Stimulated activated CD4-positive, alpha-beta T cell treated with anti-CD3 and anti-CD28 coated beads, Interleukin-1b, Interleukin-23, amount 100 ng/mL, for 48 hours (primary cell): ENCODE data around the gene SLC9B2.
"Not testable (repeated sequence)": the region's sequence is repeated elsewhere in the genome, so short reads cannot be mapped to it uniquely, and the experiment has no call there.

Experiments
- DNase-seq: peaks from one replicate; pipeline ENCODE4 v3.0.0-alpha.2; 2020

The SLC9B2 gene

DNA sequence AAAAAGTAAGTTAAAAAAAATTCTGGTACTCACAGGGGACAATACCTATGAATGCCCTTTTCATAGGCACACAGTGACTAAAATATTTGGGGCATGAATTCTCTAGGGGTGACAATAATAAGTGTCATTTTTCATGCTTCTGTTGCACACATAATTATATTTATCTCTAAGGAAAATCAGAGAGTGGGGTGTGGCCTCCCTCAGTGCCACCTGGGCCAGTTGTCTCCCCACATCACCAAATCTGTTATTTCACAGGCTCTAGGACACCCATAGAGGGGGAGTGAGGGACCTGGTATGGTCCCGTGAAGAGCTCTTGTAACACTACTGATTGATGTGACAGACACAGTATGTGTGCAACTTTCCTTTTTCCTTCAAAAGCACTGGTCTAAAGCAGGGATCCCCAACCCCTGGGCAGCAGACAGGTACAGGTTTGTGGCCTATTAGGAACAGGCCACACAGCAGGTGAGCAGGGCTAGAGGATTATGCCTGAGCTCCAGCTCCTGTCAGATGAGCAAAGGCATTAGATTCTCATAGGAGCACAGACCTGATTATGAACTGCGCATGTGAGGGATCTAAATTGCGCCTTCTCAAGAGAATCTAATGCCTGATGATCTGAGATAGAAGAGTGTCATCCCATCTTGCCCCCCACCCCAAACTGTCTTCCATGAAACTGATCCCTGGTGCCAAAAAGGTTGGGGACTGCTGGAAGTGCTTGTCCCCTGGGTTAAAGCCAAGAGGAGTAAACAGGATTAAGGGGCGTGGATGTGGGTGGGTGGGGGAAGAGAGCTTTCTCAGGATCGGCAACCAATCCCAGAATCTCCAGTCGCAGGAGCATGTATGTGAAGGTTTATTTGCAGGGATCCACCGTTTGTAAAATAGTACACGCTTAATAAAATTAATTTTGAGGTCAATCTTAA, 57.9 kb downstream of the SLC9B2 start:
- no peak for DNase-seq

DNA sequence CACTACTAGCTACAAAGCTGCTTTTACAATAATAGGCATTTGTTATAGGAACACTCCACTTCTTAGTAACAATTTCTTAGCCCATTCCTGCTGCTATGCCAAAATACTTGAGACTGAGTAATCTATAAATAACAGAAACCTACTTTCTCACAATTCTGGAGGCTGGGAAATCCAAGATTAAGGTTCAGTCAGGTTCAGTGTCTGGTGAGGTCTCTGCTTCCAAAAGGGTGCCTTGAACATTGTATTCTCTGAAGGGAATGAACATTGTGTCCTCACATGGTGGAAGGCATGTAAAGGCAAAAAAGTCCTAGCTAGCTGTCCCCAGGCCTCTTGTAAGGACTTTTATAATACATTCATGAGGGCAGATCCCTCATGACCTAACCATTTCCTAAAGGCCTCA, 64.0 kb downstream of the SLC9B2 start:
- DNase-seq: no peak

DNA sequence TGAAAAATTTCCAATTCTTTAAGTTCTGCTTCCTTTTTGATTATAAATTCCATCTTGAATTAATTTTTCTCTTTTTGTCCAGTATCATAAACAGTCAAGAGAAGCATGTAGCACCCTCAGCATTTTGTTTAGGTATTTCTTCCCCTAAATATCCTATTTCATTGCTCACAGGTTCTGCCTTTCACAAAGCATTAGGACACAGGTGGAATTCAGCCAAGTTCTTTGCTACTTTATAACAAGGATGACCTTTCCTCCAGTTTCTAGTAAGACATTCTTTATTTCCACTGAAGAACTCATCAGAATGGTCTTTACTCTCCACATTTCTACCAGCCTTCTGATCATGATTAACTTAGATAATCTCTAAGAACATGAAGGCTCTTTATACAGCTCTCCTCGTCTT, 64.5 kb downstream of the SLC9B2 start:
- DNase-seq: no peak

DNA sequence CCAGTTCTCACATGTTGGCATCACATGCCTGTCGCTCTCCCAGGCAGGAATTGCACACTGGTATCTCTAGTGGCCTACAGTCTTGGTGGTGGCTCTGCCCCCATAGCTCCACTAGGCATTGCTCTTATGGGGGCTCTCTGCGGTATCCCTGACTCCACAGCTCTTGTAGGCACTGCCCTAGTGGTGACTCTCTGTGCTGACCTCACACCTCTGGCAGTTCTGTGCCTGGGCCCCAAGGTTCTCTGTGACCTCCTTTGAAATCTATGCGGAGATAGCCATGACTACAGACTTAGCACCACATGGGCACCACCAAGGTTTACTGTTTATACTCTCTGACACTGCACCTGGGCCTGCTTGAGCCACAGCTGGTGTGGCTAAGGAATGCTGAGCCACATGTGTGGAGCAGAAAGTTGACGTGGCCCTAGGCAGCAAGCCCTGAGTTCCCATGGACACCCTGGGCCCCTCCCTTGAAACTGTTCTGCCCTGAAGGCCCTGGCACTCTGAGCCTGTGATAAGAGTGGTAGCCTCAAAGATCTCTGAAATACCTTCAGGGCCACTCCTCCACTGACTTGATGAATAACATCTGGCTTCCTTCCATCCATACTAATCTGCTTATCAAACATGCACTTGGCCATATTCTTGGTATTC, 65.1 kb downstream of the SLC9B2 start:
- no peak for DNase-seq

DNA sequence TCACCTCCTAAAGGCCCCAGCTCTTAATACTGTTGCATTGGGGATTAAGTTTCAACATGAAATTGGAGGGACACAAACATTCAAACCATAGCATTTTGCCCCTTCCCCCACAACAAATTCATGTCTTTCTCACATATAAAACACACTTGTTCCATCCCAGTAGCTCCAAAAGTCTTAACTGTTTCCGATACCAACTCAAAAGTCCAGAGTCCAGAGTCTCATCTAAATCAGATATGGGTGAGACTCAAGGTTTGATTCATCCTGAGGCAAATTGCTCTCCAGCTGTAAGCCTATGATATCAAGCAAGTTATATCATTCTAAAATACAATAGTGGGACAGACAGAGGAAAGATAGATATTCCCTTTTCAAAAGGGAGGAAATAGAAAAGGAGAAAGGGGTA, 65.8 kb downstream of the SLC9B2 start:
- no peak for DNase-seq

DNA sequence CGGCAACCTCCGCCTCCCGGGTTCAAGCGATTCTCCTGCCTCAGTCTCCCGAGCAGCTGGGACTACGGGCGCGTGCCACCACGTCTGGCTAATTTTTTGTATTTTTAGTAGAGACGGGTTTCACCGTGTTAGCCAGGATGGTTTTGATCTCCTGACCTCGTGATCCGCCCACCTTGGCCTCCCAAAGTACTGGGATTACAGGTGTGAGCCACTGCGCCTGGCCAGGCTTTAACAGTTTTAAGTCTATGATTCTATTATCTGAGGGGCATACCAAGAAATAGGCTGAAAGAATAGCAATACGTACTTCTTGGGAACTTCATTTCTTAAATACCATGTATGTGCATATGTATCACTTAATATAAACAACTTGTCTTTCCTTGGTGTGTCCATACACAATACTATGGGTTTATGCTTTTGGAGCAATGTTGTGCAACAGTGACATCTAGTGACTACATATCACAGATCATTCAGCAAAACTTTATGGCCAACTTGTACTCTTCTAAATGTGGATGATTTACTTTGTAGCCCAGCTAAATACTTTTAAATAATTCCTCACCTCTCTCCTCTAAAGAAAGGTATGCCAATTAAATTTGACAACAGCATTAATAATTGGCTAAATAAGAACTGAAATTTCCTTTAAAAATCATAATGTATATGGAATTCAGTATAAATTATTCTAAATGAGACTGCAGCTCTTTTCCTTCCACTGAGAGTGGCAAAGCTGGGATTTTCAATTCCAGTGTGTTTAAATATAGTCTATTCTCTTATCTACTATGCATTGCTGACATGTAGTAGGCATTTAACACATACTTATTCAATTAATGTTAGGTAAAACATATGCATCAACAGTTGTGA, 67.5 kb downstream of the SLC9B2 start:
- DNase-seq: no peak

DNA sequence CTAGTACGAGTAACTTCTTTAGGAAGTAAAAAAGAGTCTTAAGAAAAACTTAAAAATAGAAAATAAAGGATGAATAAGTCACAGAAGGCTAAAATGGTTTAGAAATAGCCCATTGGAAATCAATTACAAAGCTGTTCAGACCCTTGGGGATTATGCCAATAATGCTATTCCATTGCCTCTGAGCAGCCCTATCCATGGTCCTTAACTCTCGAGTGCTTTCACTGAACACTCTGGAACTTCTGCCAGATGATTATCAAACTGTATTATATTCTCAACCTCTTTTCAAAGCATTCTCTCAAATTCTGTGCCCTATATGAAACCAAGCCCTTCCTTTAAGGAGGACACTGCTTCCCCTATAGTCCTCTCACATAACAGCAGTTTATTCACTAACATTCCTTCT, 74.0 kb downstream of the SLC9B2 start:
- DNase-seq: no peak

DNA sequence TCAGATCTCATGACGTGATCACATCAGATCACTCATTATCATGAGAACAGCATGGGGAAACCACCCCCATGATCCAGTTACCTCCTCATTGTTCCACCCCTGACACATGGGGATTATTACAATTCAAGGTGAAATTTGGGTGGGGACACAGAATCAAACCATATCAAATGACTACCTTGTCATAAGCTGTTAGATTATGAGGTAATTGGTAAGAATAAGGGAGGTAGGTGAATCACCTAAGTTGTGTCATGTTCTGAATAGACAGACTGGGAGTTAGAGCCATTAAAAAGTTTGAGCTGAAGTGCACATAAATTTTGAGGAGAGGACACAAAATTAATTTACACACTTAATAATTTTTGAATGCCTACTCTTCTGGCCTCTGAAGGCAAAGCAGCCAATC, 81.8 kb downstream of the SLC9B2 start:
- no peak for DNase-seq

DNA sequence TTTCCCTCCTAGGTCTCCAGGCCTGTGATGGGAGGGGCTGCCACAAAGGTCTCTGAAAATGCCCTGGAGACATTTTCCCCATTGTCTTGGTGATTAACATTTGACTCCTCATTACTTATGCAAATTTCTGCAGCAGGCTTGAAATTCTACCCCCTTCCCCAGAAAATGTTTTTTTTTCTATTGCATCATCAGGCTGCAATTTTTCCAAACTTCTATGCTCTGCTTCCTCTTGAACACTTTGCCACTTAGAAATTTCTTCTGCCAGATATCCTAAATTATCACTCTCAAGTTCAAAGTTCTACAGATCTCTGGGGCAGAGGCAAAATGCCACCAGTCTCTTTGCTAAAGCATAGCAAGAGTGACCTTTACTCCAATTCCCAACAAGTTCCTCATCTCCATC, 82.6 kb downstream of the SLC9B2 start:
- DNase-seq: not testable (repeated sequence)

DNA sequence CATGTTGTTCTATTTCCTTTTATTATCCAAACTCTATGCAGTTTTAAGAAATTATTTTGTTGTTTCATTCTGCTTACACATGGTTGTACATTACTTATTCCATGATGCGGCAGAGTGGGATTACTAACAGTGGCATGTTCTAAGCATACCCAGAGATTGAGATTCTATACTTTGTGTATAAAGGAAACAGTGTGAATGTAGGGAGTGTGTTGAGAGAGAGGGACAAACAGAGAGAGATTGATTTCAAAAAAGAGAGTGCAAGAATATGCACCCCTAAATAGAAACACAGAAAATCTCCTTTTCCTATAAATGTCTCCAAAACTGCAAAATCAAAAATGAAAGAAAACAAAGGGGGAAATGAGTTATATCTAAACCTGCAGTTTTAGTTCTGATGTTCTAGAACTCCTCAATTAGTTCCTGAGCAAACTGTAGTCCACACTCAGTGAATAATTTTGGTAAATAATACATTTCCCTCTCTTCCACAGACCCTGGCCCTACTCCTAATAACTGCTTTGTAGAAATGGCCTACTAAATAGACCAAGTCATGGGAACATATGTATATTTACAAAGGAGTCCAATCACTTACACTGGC, 88.0 kb downstream of the SLC9B2 start:
- DNase-seq: no peak

DNA sequence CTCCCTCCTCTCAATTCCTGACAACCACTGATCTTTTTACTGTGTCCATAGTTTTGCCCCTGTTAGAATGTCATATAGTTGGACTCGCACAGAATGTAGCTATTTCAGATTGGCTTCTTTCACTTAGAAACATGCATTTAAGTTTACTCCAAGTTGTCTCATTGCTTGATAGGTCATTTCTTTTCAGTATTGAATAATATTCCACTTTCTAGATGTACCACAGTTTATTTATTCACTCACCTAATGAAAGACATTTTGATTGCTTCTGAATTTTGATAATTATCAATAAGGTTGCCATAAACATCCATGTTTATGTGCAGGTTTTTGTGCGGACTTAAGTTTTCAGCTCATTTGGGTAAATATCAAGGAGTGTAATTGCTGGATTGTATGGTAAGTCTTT, 95.6 kb downstream of the SLC9B2 start:
- DNase-seq: no peak
